ENCODE results near the gene MAVS. TPM values are rescaled to one million over a fixed set of nuclear protein-coding genes. Genes with fewer than 3 reads are reported as not detected.

The MAVS gene
- total and polyA plus RNA-seq, 9 of the 15 experiments (the other 6 are each of a cell fraction or from before 2014, with no cell fraction given), result 1.6 to 22.0 (median 11.3) TPM

GRCh38 chr20:3818155-3819151, 28.2 kb upstream of the MAVS start (continued):
- TF ChIP-seq NBN (IDR thresholded peaks at IDR 0.05; ENCODE audit: low read depth), result 0 out of 2 replicates have a peak, but pooled peaks have one; percentile 51
- peak; percentile 57; the same call in 1 of the 2 replicates for TF ChIP-seq REST (IDR thresholded peaks at IDR 0.05; ENCODE audit: borderline replicate concordance)
- TF ChIP-seq REST (CRISPR knock-in tag; IDR thresholded peaks at IDR 0.05; ENCODE audit: low read depth), result no peak
- no peak for TF ChIP-seq TSHZ1 (CRISPR knock-in tag; IDR thresholded peaks at IDR 0.05)
- no peak for TF ChIP-seq BCLAF1 (IDR thresholded peaks at IDR 0.05; ENCODE audit: borderline replicate concordance in 1 of 2, control insufficient read depth in 1 of 2, low read depth in 2 of 2, low read length in 1 of 2)
- TF ChIP-seq SIN3B (IDR thresholded peaks at IDR 0.05; ENCODE audit: low read depth), result no peak
- no peak for TF ChIP-seq ZBTB1 (CRISPR knock-in tag; IDR thresholded peaks at IDR 0.05; ENCODE audit: borderline replicate concordance, low read depth)
- TF ChIP-seq RBM39 (optimal IDR thresholded peaks at IDR 0.05; ENCODE audit: low read depth, low read length), result no peak
- TF ChIP-seq MXI1 (IDR thresholded peaks at IDR 0.05; ENCODE audit: low read depth, low read length), result no peak
- no peak for TF ChIP-seq ZNF347 (CRISPR knock-in tag; IDR thresholded peaks at IDR 0.05; ENCODE audit: low read depth)
- TF ChIP-seq EWSR1 (IDR thresholded peaks at IDR 0.05; ENCODE audit: borderline replicate concordance, low read depth, partially characterized antibody), result no peak
